Activated CD4-positive, alpha-beta T cell treated with anti-CD3 and anti-CD28 coated beads for 36 hours (primary cell): ENCODE results near the gene RAD51B. TPM values are rescaled to one million over a fixed set of nuclear protein-coding genes. Genes with fewer than 3 reads are reported as not detected.
A peak's percentile ranks its signal among the peaks of the same experiment; 100 is the strongest.
"Not testable (repeated sequence)": the region's sequence is repeated elsewhere in the genome, so short reads cannot be mapped to it uniquely, and the experiment has no call there.

Source experiments
- ATAC-seq: fragments of 200-7000 bp; cut with Tn5 transposase; one replicate; pipeline ENCODE4 v1.10.0; 2021; ENCODE audit warnings: mild to moderate bottlenecking, moderate library complexity
- CTCF ChIA-PET: fragments of 350-600 bp; sonication (Branson Sonifier 250); formaldehyde crosslinking; loops from one replicate; lab custom pipeline; 2021; ENCODE audit warnings: antibody characterized with exemption; lab: Charles Lee
- POLR2A ChIA-PET: fragments of 350-600 bp; sonication (Branson Sonifier 250); formaldehyde crosslinking; loops from one replicate; lab custom pipeline; 2021; ENCODE audit warnings: antibody characterized with exemption, inconsistent platforms; lab: Charles Lee
- DNase-seq: peaks from one replicate; pipeline ENCODE4 v3.0.0-alpha.2; 2020
- H3K27ac Mint-ChIP-seq: one replicate; pipeline ENCODE4 v1.8.0; 2021; ENCODE audit warnings: mixed read lengths
- H3K27me3 Mint-ChIP-seq: one replicate; pipeline ENCODE4 v1.8.0; 2021; ENCODE audit warnings: mixed read lengths
- H3K36me3 Mint-ChIP-seq: one replicate; pipeline ENCODE4 v1.8.0; 2021; ENCODE audit warnings: low read depth, mixed read lengths
- H3K4me1 Mint-ChIP-seq: one replicate; pipeline ENCODE4 v1.8.0; 2021; ENCODE audit warnings: mixed read lengths
- H3K4me3 Mint-ChIP-seq: one replicate; pipeline ENCODE4 v1.8.0; 2021; ENCODE audit warnings: mild to moderate bottlenecking, moderate library complexity, mixed read lengths
- H3K9me3 Mint-ChIP-seq: one replicate; pipeline ENCODE4 v1.8.0; 2021; ENCODE audit warnings: low read depth, mixed read lengths
- intact Hi-C, 2 experiments: fragments of 100-400 bp; cut with DNase I in 1 of 2; cut with micrococcal nuclease in 1 of 2; formaldehyde crosslinking; loops; one replicate each; pipeline versions ENCODE4 v1.14.2 to v1.15.1; 2022 to 2024; cut with DNase I, micrococcal nuclease
- total RNA-seq, 2 experiments: library from RNA; stranded (reverse); gene quantifications; one replicate each; pipeline ENCODE4 v1.2.3, GENCODE V29; 2021

The RAD51B gene
- total RNA-seq, 2 experiments from 2014 or later, result 26.4 to 39.9 TPM

DNA sequence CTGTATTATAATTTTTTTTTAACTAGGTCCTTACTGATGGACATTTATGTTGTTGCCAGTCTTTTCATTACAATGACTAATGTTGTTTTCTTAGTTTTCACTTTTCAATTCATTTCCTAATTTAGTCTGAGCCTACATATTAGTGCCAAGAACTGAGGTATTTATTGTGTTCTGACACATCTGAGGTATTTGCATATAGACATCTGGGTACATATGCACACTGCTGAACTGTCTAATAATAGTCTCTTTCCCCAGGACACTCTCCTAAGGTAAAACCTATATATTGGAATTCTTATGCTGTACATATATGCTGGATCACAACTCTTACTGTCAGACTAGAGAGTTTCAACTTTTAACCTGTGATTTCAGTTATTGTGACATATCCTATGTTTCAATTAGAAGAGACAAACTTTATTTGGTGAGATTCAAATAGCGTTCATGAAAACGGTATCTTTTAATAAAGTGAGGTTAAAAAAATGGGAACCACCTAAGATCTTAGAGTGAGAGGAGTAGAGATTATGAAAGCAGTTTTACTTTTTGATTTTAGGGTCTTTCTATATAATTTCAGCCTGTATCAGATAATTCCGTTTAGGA lies 263.2 kb downstream of the RAD51B start:
- no peaks in the 10 kb centered on the region for H3K9me3 Mint-ChIP-seq
- no peaks in the 10 kb centered on the region for H3K36me3 Mint-ChIP-seq
- DNase-seq (no peak), ATAC-seq (no peak)
- no peak overlapping the region for H3K27ac Mint-ChIP-seq
- H3K27me3 Mint-ChIP-seq, result no peaks in the 10 kb centered on the region
- CTCF ChIA-PET, result no interaction called here
- intact Hi-C loops, result no loop called here
- POLR2A ChIA-PET, result no interaction called here
- H3K4me3 Mint-ChIP-seq, result no peak overlapping the region
- H3K4me1 Mint-ChIP-seq, result no peaks in the 10 kb centered on the region

DNA sequence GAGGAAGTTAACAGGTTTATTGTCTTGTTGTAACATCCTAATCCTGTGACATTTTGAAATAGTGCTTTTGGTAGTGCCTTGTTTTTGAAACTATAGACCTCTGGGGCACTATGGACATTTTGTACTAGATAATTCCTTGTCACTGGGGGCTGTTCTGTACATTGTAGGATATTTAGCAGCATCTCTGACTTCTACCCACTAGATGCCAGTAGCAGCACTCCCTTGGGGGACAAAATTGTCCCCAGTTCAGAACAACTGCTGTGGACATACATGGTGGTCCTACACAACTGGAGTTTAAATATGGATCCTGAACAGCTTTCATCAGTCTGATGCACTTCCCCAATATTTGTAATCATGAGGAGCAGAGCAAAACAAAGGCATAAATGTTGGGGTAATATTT lies 264.7 kb downstream of the RAD51B start:
- ChIA-PET POLR2A (no interaction called here), CTCF (no interaction called here)
- Mint-ChIP-seq H3K4me3 (no peak overlapping the region), H3K9me3 (no peaks in the 10 kb centered on the region), H3K36me3 (no peaks in the 10 kb centered on the region), H3K4me1 (peaks cover 13% of the 10 kb centered on the region), H3K27ac (no peak overlapping the region), H3K27me3 (no peaks in the 10 kb centered on the region)
- intact Hi-C loops, result no loop called here
- no peak for ATAC-seq
- DNase-seq, result no peak

DNA sequence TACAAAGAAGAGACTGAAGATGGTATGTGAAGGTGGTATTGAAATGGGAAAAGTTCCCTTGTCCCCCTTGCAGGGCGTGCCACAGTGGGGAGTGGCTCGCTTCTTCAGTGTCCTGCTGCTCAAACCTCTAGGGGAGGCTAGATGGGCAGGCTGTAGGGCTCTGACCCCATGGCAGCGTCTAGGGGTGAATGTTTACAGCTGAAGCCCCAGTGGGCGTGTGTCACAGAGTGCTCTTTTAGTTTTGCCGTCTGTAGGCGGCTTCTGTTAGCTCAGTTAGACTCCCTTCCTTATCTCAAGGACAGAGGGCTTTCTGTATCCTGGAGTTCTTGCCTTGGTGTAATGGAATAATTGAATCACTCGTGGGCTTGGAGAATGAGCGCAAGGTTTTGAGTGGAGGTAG lies 266.2 kb downstream of the RAD51B start:
- no peak for ATAC-seq
- CTCF ChIA-PET, result no interaction called here
- no peaks in the 10 kb centered on the region for H3K27me3 Mint-ChIP-seq

DNA sequence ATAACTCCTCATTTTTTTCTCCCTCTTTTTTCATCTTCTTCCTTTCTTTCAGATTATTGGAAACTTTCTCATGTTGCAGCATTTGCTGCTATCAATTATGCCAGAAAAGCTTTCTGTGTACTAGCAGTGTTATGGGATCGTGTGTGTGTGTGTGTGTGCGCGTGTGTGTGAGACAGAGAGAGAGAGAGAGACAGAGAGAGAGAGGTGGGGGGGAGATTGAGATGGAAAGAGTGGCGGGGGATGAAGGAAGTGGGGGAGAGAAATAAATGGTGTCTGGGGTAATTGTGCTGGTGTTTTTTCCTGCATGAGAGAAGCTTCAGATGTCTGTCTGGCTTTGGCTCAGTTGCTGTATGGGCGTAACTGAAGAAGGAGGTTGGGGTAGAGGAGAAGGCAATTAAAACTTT lies 268.9 kb downstream of the RAD51B start:
- DNase-seq (peak; percentile 22), ATAC-seq (no peak)
- Mint-ChIP-seq H3K27ac (peak overlapping the region; percentile 20), H3K9me3 (peaks cover 5% of the 10 kb centered on the region), H3K4me3 (no peak overlapping the region), H3K36me3 (no peaks in the 10 kb centered on the region), H3K4me1 (peaks cover 14% of the 10 kb centered on the region), H3K27me3 (no peaks in the 10 kb centered on the region)
- CTCF ChIA-PET, result interaction anchor here (1.0 kb wide), 1 partner anchor 187 kb away, joined by 3 read pairs; no protein-coding TSS in a partner anchor
- intact Hi-C loops, result no loop called here
- POLR2A ChIA-PET, result no interaction called here

More for the DNA sequence above, 266.2 kb downstream of the RAD51B start:
- no peak for DNase-seq
- Mint-ChIP-seq H3K9me3 (no peaks in the 10 kb centered on the region), H3K4me3 (no peak overlapping the region), H3K36me3 (no peaks in the 10 kb centered on the region), H3K4me1 (peaks cover 14% of the 10 kb centered on the region), H3K27ac (no peak overlapping the region)
- POLR2A ChIA-PET, result interaction anchor here (0.6 kb wide), 1 partner anchor 7 kb away, joined by 3 read pairs; no protein-coding TSS in a partner anchor
- intact Hi-C loops, result no loop called here

DNA sequence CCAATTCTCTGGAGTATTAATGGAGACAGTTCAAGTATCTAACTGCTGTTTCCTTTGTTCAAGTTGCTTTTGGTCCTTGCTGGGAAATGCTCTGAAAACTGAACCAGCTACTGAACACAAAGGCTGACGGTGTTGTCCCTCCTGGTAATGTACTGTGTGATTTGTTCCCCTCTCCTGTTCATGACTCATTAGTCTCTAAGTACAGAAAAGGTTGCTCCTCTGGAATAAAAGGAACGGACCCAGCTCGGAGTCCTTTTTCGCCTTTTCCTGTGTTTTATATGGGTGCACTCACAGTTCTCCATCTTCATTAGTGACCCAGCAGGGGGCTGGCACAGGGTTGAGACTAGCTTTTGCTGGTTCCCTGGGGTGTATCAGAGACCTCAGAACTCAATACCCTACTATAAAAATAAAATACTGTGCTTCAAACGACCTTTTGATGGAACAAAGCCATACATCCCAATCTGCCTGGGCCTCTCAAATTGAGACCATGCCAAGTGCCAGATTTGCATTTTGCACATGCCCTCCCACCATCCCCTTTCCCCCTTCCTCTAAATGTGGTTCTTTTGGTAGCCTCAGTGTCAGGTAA lies 269.7 kb downstream of the RAD51B start:
- DNase-seq, result no peak
- Mint-ChIP-seq H3K4me3 (no peak overlapping the region), H3K27ac (no peak overlapping the region), H3K27me3 (no peaks in the 10 kb centered on the region), H3K4me1 (peaks cover 14% of the 10 kb centered on the region), H3K36me3 (peaks cover 2% of the 10 kb centered on the region), H3K9me3 (peaks cover 5% of the 10 kb centered on the region)
- ChIA-PET CTCF (interaction anchor here (0.8 to 1.0 kb wide), 2 partner anchors 186 to 197 kb away, joined by 3 read pairs; no protein-coding TSS in a partner anchor), POLR2A (interaction anchor here (0.6 kb wide), 1 partner anchor 85 kb away, joined by 7 read pairs; no protein-coding TSS in a partner anchor)
- intact Hi-C loops, result no loop called here
- ATAC-seq, result peak; percentile 74

DNA sequence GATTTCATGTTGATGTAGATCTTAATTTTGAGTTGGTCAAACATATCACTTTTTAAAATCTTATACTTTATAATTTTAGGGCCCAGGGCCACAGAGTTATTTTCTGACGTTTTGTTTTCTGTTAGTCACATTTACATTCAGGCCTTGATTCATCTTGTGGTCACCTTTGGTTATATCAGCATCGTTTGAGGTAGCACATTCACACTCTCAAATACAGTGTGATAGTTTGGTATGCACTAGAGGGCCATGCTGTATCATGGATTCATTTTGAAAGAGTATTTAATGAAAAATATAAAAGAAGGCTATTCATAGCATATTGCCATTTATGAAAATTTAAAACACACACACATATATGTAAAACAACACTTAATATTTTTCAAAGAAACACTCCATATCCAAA lies 274.6 kb downstream of the RAD51B start:
- ChIA-PET CTCF (no interaction called here), POLR2A (no interaction called here)
- ATAC-seq (peak; percentile 55), DNase-seq (no peak)
- Mint-ChIP-seq H3K4me3 (no peak overlapping the region), H3K36me3 (peaks cover 14% of the 10 kb centered on the region), H3K9me3 (peaks cover 8% of the 10 kb centered on the region), H3K4me1 (peaks cover 2% of the 10 kb centered on the region), H3K27me3 (no peaks in the 10 kb centered on the region), H3K27ac (no peak overlapping the region)
- intact Hi-C loops, result no loop called here

DNA sequence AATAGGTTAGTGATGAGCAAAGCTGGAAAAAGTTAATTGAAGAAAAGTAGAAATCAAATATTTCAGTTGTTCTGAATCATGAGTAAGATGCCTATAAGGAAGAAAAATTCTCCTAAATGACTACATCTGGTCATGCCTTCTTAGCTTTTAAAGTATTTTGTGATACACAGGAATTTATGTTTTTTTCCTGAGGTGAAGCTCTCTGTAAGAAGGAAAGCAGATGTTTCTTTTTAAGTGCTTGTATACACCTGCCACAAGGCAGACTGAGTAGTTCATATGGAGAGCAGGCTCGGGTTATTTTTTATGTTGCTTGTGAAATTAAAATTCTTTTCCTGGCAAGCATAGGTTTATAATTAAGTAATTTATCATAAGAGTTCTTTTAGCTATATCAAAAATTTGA lies 275.2 kb downstream of the RAD51B start:
- Mint-ChIP-seq H3K9me3 (peaks cover 9% of the 10 kb centered on the region), H3K27ac (no peak overlapping the region), H3K4me1 (no peaks in the 10 kb centered on the region), H3K27me3 (no peaks in the 10 kb centered on the region), H3K4me3 (no peak overlapping the region), H3K36me3 (peaks cover 14% of the 10 kb centered on the region)
- intact Hi-C loops, result no loop called here
- ChIA-PET POLR2A (no interaction called here), CTCF (no interaction called here)
- no peak for DNase-seq
- ATAC-seq, result no peak

DNA sequence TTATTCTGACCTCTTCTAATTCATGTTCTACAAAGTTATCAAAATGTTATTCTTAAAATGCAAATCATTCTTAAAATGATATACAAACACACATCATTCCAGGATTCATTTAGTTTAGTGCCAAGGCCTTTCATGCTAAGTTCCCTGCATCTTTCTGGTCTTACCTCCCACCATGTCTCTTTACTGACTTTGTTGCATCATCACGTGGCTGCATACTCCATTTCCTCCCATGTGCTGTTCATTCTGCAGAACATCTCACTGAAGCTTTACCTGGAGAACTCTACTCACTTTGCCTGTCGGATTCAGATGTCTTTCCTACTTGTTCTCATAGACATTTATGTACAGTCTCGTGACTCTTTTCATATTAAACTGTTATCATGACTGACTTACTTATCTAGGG lies 278.1 kb downstream of the RAD51B start:
- Mint-ChIP-seq H3K4me1 (no peaks in the 10 kb centered on the region), H3K27ac (no peak overlapping the region), H3K4me3 (no peak overlapping the region), H3K36me3 (peaks cover 34% of the 10 kb centered on the region), H3K27me3 (no peaks in the 10 kb centered on the region), H3K9me3 (peaks cover 24% of the 10 kb centered on the region)
- DNase-seq, result no peak
- CTCF ChIA-PET, result no interaction called here
- POLR2A ChIA-PET, result no interaction called here
- intact Hi-C loops, result no loop called here
- no peak for ATAC-seq

DNA sequence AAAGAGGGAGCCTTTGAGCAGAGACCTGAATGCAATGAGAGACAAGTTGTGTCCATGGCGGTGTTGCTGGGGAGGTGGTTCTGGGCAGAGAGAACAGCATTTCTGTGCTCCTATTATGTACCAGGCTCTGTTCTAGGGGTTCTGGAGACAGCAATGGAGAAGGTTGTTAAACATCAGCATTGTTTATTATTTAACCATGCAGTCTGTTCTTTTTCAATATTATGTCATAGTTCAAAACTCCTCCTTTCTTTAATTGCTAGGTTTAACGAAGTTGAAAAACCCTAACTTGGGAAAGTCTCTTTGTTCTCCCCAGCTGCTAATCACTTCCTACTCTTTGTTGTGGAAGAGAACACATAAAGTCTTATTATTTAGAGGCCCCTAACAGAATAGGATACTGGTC lies 279.3 kb downstream of the RAD51B start:
- Mint-ChIP-seq H3K27ac (no peak overlapping the region), H3K27me3 (no peaks in the 10 kb centered on the region), H3K4me1 (no peaks in the 10 kb centered on the region), H3K36me3 (peaks cover 35% of the 10 kb centered on the region), H3K4me3 (no peak overlapping the region), H3K9me3 (peaks cover 25% of the 10 kb centered on the region)
- ChIA-PET CTCF (no interaction called here), POLR2A (no interaction called here)
- ATAC-seq (no peak), DNase-seq (no peak)
- intact Hi-C loops, result no loop called here

DNA sequence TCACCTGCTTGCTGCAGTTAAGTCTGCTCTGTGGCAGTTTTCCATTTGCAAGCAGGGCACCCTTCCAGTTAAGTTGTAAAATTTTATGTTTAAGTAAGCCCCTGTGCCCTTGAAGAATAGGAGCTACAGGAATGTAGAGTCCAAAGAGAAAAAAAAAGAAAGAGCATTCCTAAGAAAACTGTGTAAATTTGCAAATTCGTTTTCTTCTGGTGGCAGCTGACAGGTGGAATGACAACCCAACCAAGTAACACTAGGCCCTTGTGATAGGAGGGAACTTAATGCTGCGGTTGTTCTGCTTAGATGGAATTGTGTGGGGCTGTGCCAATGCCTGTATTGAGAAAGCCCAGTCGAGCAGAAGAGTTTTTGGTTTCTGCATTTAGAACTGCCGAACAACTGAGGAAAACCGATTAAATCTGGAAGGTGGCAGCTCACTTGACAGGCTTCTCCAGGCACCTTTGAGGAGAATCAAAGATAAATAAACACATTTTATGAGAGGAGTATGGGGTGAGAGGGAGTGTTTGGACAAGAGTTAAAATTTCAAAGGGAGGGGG lies 280.0 kb downstream of the RAD51B start:
- Mint-ChIP-seq H3K36me3 (peaks cover 35% of the 10 kb centered on the region), H3K27me3 (no peaks in the 10 kb centered on the region), H3K9me3 (peaks cover 25% of the 10 kb centered on the region), H3K4me3 (no peak overlapping the region), H3K27ac (no peak overlapping the region), H3K4me1 (no peaks in the 10 kb centered on the region)
- no peak for ATAC-seq
- intact Hi-C loops, result no loop called here
- DNase-seq, result no peak
- POLR2A ChIA-PET, result no interaction called here
- CTCF ChIA-PET, result interaction anchor here (0.8 kb wide), 1 partner anchor 24 kb away, joined by 3 read pairs; no protein-coding TSS in a partner anchor

DNA sequence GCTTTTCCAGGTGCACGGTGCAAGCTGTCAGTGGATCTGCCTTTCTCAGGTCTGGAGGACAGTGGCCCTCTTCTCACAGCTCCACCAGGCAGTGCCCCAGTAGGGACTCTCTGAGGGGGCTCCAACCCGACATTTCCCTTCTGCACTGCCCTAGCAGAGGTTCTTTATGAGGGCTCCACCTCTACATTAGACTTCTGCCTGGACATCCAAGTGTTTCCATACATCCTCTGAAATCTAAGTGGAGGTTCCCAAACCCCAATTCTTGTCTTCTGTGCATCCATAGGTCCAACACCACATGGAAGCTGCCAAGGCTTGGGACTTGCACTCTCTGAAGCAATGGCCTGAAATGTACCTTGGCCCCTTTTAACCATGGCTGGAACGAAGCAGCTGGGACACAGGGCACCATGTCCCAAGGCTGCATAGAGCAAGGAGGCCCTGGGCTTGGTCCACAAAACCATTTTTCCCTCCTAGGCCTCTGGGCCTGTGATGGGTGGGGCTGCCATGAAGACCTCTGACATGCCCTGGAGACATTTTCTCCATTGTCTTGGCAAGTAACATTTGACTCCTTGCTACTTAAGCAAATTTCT lies 282.2 kb downstream of the RAD51B start:
- DNase-seq, ATAC-seq, H3K4me1 Mint-ChIP-seq, H3K27ac Mint-ChIP-seq, H3K27me3 Mint-ChIP-seq, POLR2A ChIA-PET, CTCF ChIA-PET, intact Hi-C loops, H3K4me3 Mint-ChIP-seq: not testable (repeated sequence)
- Mint-ChIP-seq H3K9me3 (peaks cover 25% of the 10 kb centered on the region), H3K36me3 (peaks cover 35% of the 10 kb centered on the region)

DNA sequence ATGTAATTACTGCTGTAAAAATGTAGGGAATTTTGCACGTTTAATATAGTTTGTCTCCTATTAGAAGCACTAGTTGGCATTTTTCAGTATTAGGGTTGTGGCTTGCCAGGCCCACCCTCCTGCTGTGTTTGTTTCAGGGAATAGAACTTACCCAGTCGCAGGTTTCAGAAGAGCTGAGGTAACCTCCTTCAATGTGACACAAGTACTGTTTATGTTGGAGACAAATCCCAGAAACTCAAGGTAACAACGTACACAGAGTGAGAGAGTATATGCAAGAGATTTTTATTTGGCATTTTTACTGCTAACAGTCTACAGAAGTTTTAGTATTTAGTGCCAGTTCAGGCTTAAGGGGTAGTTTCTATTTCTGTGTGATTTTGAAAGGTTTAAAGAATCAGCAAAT lies 284.3 kb downstream of the RAD51B start:
- POLR2A ChIA-PET, result no interaction called here
- Mint-ChIP-seq H3K27me3 (no peaks in the 10 kb centered on the region), H3K27ac (peak overlapping the region; percentile 33), H3K36me3 (peaks cover 24% of the 10 kb centered on the region), H3K9me3 (peaks cover 23% of the 10 kb centered on the region), H3K4me1 (no peaks in the 10 kb centered on the region), H3K4me3 (no peak overlapping the region)
- DNase-seq (no peak), ATAC-seq (no peak)
- CTCF ChIA-PET, result no interaction called here
- intact Hi-C loops, result no loop called here
